Mesendoderm (in vitro differentiated cells): ENCODE data around the gene IL18RAP.

Experiments
- DNase-seq: peaks from one replicate; pipeline ENCODE4 v3.0.0; 2013
- H2AK5ac ChIP-seq: 2 replicates; pipeline ENCODE4 v1.6.1; 2013; ENCODE audit warnings: low read length, inconsistent platforms
- H2BK120ac ChIP-seq: 2 replicates; pipeline ENCODE4 v1.6.1; 2013; ENCODE audit warnings: low read depth, mild to moderate bottlenecking, low read length, moderate library complexity, mixed read lengths
- H2BK15ac ChIP-seq: replicated peaks from 2 replicates; pipeline ENCODE4 v1.6.1; 2013; ENCODE audit warnings: low read depth, mild to moderate bottlenecking, moderate library complexity
- H2BK5ac ChIP-seq: 2 replicates; pipeline ENCODE4 v1.6.1; 2013; ENCODE audit warnings: low read length, inconsistent platforms
- H3K18ac ChIP-seq: 2 replicates; pipeline ENCODE4 v1.6.1; 2013; ENCODE audit warnings: mild to moderate bottlenecking, low read length, mixed read lengths
- H3K23ac ChIP-seq: one replicate; pipeline ENCODE4 v1.6.1; 2013; ENCODE audit warnings: low read length
- H3K27ac ChIP-seq: 2 replicates; pipeline ENCODE4 v1.5.1; 2013; ENCODE audit warnings: low read depth, mild to moderate bottlenecking, inconsistent platforms, low read length, moderate library complexity
- H3K27me3 ChIP-seq: 2 replicates; pipeline ENCODE4 v1.6.1; 2013; ENCODE audit warnings: low read length, control low read depth, mild to moderate bottlenecking, inconsistent platforms; ENCODE audit not compliant: insufficient read depth, poor library complexity
- H3K36me3 ChIP-seq: 2 replicates; pipeline ENCODE4 v1.6.1; 2013; ENCODE audit warnings: low read length, inconsistent platforms; ENCODE audit not compliant: control insufficient read depth, insufficient read depth
- H3K4ac ChIP-seq: one replicate; pipeline ENCODE4 v1.6.1; 2013; ENCODE audit warnings: low read depth, mild to moderate bottlenecking, low read length, moderate library complexity
- H3K4me1 ChIP-seq: 2 replicates; pipeline ENCODE4 v1.6.1; 2013; ENCODE audit warnings: low read depth, low read length, inconsistent platforms; ENCODE audit not compliant: control insufficient read depth
- H3K4me2 ChIP-seq: 2 replicates; pipeline ENCODE4 v1.6.1; 2013; ENCODE audit warnings: low read length
- H3K4me3 ChIP-seq: 2 replicates; pipeline ENCODE4 v1.5.1; 2013; ENCODE audit warnings: mild to moderate bottlenecking, low read length
- H3K56ac ChIP-seq: one replicate; pipeline ENCODE4 v1.6.1; 2013; ENCODE audit warnings: low read length
- H3K79me1 ChIP-seq: 2 replicates; pipeline ENCODE4 v1.6.1; 2013; ENCODE audit warnings: low read length, inconsistent platforms
- H3K79me2 ChIP-seq: 2 replicates; pipeline ENCODE4 v1.6.1; 2013; ENCODE audit warnings: mild to moderate bottlenecking, low read length; ENCODE audit not compliant: control insufficient read depth, insufficient read depth
- H3K9ac ChIP-seq: 2 replicates; pipeline ENCODE4 v1.6.1; 2013; ENCODE audit warnings: low read length, inconsistent platforms
- H4K5ac ChIP-seq: one replicate; pipeline ENCODE4 v1.6.1; 2013; ENCODE audit warnings: low read length
- H4K8ac ChIP-seq: one replicate; pipeline ENCODE4 v1.6.1; 2013; ENCODE audit warnings: low read depth, mild to moderate bottlenecking, control low read depth, low read length, moderate library complexity
- WGBS: extraction: QIAGEN DNeasy Blood & Tissue Kit; methylation state at CpG from one replicate; pipeline ENCODE4 v1.1.7; 2013; ENCODE audit warnings: low lambda C conversion rate, missing lambda C conversion rate; ENCODE audit not compliant: insufficient coverage; ENCODE audit errors: extremely low coverage; 5-methylcytosine and 5-hydroxymethylcytosine counted together

Gene IL18RAP

GRCh38 chr2:102423368-102423767 lies 408 bp downstream of the IL18RAP start:
- Histone ChIP-seq H3K36me3 (no peaks in the 10 kb centered on the region), H3K4me3 (no peak overlapping the region), H3K4me1 (no peaks in the 10 kb centered on the region), H3K9ac (no peak overlapping the region), H3K56ac (no peak overlapping the region), H2BK15ac (no peak overlapping the region), H3K4me2 (no peak overlapping the region), H3K4ac (no peak overlapping the region), H3K27me3 (no peaks in the 10 kb centered on the region), H3K27ac (no peak overlapping the region), H3K79me2 (no peaks in the 10 kb centered on the region), H2AK5ac (no peak overlapping the region), H2BK120ac (no peak overlapping the region), H4K8ac (no peak overlapping the region), H4K5ac (no peak overlapping the region), H3K23ac (no peak overlapping the region), H2BK5ac (no peak overlapping the region), H3K79me1 (no peaks in the 10 kb centered on the region), H3K18ac (no peak overlapping the region)
- no peak for DNase-seq
- no CpG with 5 or more reads among the region's 2 CpGs for WGBS

GRCh38 chr2:102424754-102425153 lies 1.8 kb downstream of the IL18RAP start:
- no CpG with 5 or more reads among the region's 3 CpGs for WGBS
- no peak overlapping the region for H3K4ac ChIP-seq

GRCh38 chr2:102425441-102426132 lies 2.6 kb downstream of the IL18RAP start:
- no peak for DNase-seq
- Histone ChIP-seq H3K23ac (no peak overlapping the region), H3K9ac (no peak overlapping the region), H3K4me2 (no peak overlapping the region), H2BK15ac (no peak overlapping the region), H3K79me1 (no peaks in the 10 kb centered on the region), H3K4ac (no peak overlapping the region), H3K79me2 (no peaks in the 10 kb centered on the region), H3K18ac (no peak overlapping the region), H4K8ac (no peak overlapping the region), H4K5ac (no peak overlapping the region), H2AK5ac (no peak overlapping the region), H3K4me1 (no peaks in the 10 kb centered on the region), H3K4me3 (no peak overlapping the region), H3K27ac (no peak overlapping the region), H3K27me3 (no peaks in the 10 kb centered on the region), H3K36me3 (no peaks in the 10 kb centered on the region), H3K56ac (no peak overlapping the region), H2BK120ac (no peak overlapping the region), H2BK5ac (no peak overlapping the region)
- no CpG with 5 or more reads among the region's 5 CpGs for WGBS

More at GRCh38 chr2:102424754-102425153, 1.8 kb downstream of the IL18RAP start:
- H3K23ac ChIP-seq = no peak overlapping the region
- no peak overlapping the region for H2BK120ac ChIP-seq
- no peak overlapping the region for H4K8ac ChIP-seq
- no peak overlapping the region for H4K5ac ChIP-seq
- no peaks in the 10 kb centered on the region for H3K79me1 ChIP-seq
- DNase-seq = no peak
- H3K4me2 ChIP-seq = no peak overlapping the region
- H3K36me3 ChIP-seq = no peaks in the 10 kb centered on the region
- no peaks in the 10 kb centered on the region for H3K27me3 ChIP-seq
- H2AK5ac ChIP-seq = no peak overlapping the region
- H2BK5ac ChIP-seq = no peak overlapping the region
- H3K27ac ChIP-seq = no peak overlapping the region
- no peak overlapping the region for H3K18ac ChIP-seq
- no peak overlapping the region for H3K4me3 ChIP-seq
- H3K9ac ChIP-seq = no peak overlapping the region
- no peak overlapping the region for H3K56ac ChIP-seq
- H3K4me1 ChIP-seq = no peaks in the 10 kb centered on the region
- no peak overlapping the region for H2BK15ac ChIP-seq
- H3K79me2 ChIP-seq = no peaks in the 10 kb centered on the region

- Histone ChIP-seq H3K4me3 (no peak overlapping the region), H3K18ac (no peak overlapping the region), H3K9ac (no peak overlapping the region), H3K36me3 (no peaks in the 10 kb centered on the region), H2BK120ac (no peak overlapping the region), H3K27ac (no peak overlapping the region), H3K4me2 (no peak overlapping the region), H3K4me1 (no peaks in the 10 kb centered on the region), H4K5ac (no peak overlapping the region), H4K8ac (no peak overlapping the region), H2BK15ac (no peak overlapping the region), H3K79me2 (no peaks in the 10 kb centered on the region), H3K23ac (no peak overlapping the region), H2AK5ac (no peak overlapping the region), H3K4ac (no peak overlapping the region), H3K79me1 (no peaks in the 10 kb centered on the region), H3K27me3 (no peaks in the 10 kb centered on the region), H2BK5ac (no peak overlapping the region), H3K56ac (no peak overlapping the region)
- WGBS = no CpG with 5 or more reads among the region's 1 CpG
- DNase-seq = no peak
These were observed 4.3 kb downstream of the IL18RAP start for GRCh38 chr2:102427249-102427648.

- Histone ChIP-seq H3K23ac (no peak overlapping the region), H2BK15ac (no peak overlapping the region), H3K4ac (no peak overlapping the region), H3K4me1 (no peaks in the 10 kb centered on the region), H4K5ac (no peak overlapping the region), H4K8ac (no peak overlapping the region), H3K36me3 (no peaks in the 10 kb centered on the region), H3K79me2 (no peaks in the 10 kb centered on the region), H3K9ac (no peak overlapping the region), H3K79me1 (no peaks in the 10 kb centered on the region), H2BK5ac (no peak overlapping the region), H3K4me3 (no peak overlapping the region), H3K56ac (no peak overlapping the region), H2BK120ac (no peak overlapping the region), H3K27me3 (no peaks in the 10 kb centered on the region), H3K27ac (no peak overlapping the region), H2AK5ac (no peak overlapping the region), H3K4me2 (no peak overlapping the region), H3K18ac (no peak overlapping the region)
- DNase-seq = no peak
- WGBS = no CpG with 5 or more reads among the region's 2 CpGs
These were observed 5.6 kb downstream of the IL18RAP start for GRCh38 chr2:102428573-102428972.

- Histone ChIP-seq H2BK120ac (no peak overlapping the region), H3K4ac (no peak overlapping the region), H2BK15ac (no peak overlapping the region), H3K4me1 (no peaks in the 10 kb centered on the region), H2BK5ac (no peak overlapping the region), H3K79me1 (no peaks in the 10 kb centered on the region), H3K27me3 (no peaks in the 10 kb centered on the region), H3K9ac (no peak overlapping the region), H3K4me2 (no peak overlapping the region), H4K8ac (no peak overlapping the region), H3K18ac (no peak overlapping the region), H2AK5ac (no peak overlapping the region), H3K56ac (no peak overlapping the region), H4K5ac (no peak overlapping the region), H3K23ac (no peak overlapping the region), H3K4me3 (no peak overlapping the region), H3K79me2 (no peaks in the 10 kb centered on the region), H3K36me3 (no peaks in the 10 kb centered on the region), H3K27ac (no peak overlapping the region)
- DNase-seq = no peak
- no CpG with 5 or more reads among the region's 2 CpGs for WGBS
These were observed 9.4 kb downstream of the IL18RAP start for GRCh38 chr2:102432386-102432785.
